SK-N-SH (cell line): ENCODE data around the gene TECPR1. TPM values are rescaled to one million over a fixed set of nuclear protein-coding genes. Genes with fewer than 3 reads are reported as not detected.

Experiments used
- CTCF ChIA-PET: fragments of 300-600, 350-600 bp; formaldehyde crosslinking; extraction: SDS; loops from one replicate; lab custom pipeline; 2021; lab: Yijun Ruan, JAX
- POLR2A ChIA-PET: fragments of 350-600 bp; sonication (Branson Sonifier 250); formaldehyde crosslinking; extraction: SDS; loops from one replicate; lab custom pipeline; 2020; ENCODE audit warnings: antibody characterized with exemption, inconsistent platforms; lab: Yijun Ruan, JAX
- DNase-seq: peaks from one replicate; pipeline ENCODE4 v3.0.0; 2012
- H2AFZ ChIP-seq: fragments of 200-600 bp; sonication (generic); 2 replicates; pipeline ENCODE4 v1.8.1; 2016; ENCODE audit warnings: antibody characterized with exemption, mild to moderate bottlenecking, low read depth
- H3F3A ChIP-seq: fragments of 200-600 bp; sonication (generic); replicated peaks from 2 replicates; pipeline ENCODE3; 2016; ENCODE audit warnings: antibody characterized with exemption, mild to moderate bottlenecking; ENCODE audit not compliant: insufficient read depth
- H3K27ac ChIP-seq, 2 experiments: fragments of 200-500 bp in 1 of 2; fragments of 200-600 bp in 1 of 2; sonication (Bioruptor generic) in 1 of 2; sonication (generic), shearing (Covaris generic) in 1 of 2; 2 replicates each; pipeline versions ENCODE4 v1.5.1 to v1.6.1; 2014 to 2016; ENCODE audit warnings: low read depth in 2 of 2, inconsistent platforms in 1 of 2, low read length in 1 of 2, mild to moderate bottlenecking in 1 of 2, mixed read lengths in 1 of 2
- H3K27me3 ChIP-seq: fragments of 200-600 bp; sonication (generic), shearing (Covaris generic); 2 replicates; pipeline ENCODE4 v1.6.1; 2016; ENCODE audit warnings: mixed run types; ENCODE audit not compliant: insufficient read depth
- H3K36me3 ChIP-seq, 2 experiments: fragments of 200-500 bp in 1 of 2; fragments of 200-600 bp in 1 of 2; sonication (Bioruptor generic) in 1 of 2; sonication (generic) in 1 of 2; replicated peaks in 1 of 2; 2 replicates each; pipeline versions ENCODE3 to v1.5.1; 2014 to 2016; ENCODE audit warnings: low read length in 1 of 2, mild to moderate bottlenecking in 1 of 2; ENCODE audit not compliant: insufficient read depth in 2 of 2, control insufficient read depth in 1 of 2
- H3K4me1 ChIP-seq, 2 experiments: fragments of 200-500 bp in 1 of 2; fragments of 200-600 bp in 1 of 2; sonication (Bioruptor generic) in 1 of 2; sonication (generic), shearing (Covaris generic) in 1 of 2; 2 replicates each; pipeline versions ENCODE4 v1.5.1 to v1.6.1; 2014 to 2016; ENCODE audit warnings: low read depth in 1 of 2, low read length in 1 of 2, mixed run types in 1 of 2; ENCODE audit not compliant: insufficient read depth in 2 of 2, control insufficient read depth in 1 of 2
- H3K4me2 ChIP-seq: fragments of 200-600 bp; sonication (generic), shearing (Covaris generic); 2 replicates; pipeline ENCODE4 v1.6.1; 2017; ENCODE audit warnings: mixed run types
- H3K4me3 ChIP-seq, 2 experiments: fragments of 200-500 bp in 1 of 2; fragments of 200-600 bp in 1 of 2; sonication (Bioruptor generic) in 1 of 2; sonication (generic), shearing (Covaris generic) in 1 of 2; 2 replicates each; pipeline versions ENCODE4 v1.5.1 to v1.8.1; 2014 to 2016; ENCODE audit warnings: low read depth in 2 of 2, inconsistent platforms in 1 of 2, low read length in 1 of 2, mild to moderate bottlenecking in 1 of 2, mixed read lengths in 1 of 2, moderate library complexity in 1 of 2
- H3K79me2 ChIP-seq: fragments of 200-600 bp; sonication (generic); 2 replicates; pipeline ENCODE4 v1.8.1; 2017; ENCODE audit warnings: mild to moderate bottlenecking; ENCODE audit not compliant: insufficient read depth
- H3K9ac ChIP-seq: fragments of 200-600 bp; sonication (generic); 2 replicates; pipeline ENCODE4 v1.6.1; 2017; ENCODE audit warnings: mixed run types
- H3K9me2 ChIP-seq: fragments of 200-600 bp; sonication (generic); 2 replicates; pipeline ENCODE4 v1.6.1; 2017; ENCODE audit warnings: mixed run types
- H3K9me3 ChIP-seq: fragments of 200-600 bp; sonication (generic); 2 replicates; pipeline ENCODE4 v1.6.1; 2017; ENCODE audit warnings: mixed run types, mild to moderate bottlenecking, moderate library complexity
- H4K20me1 ChIP-seq: fragments of 200-600 bp; sonication (generic); 2 replicates; pipeline ENCODE4 v1.6.1; 2017; ENCODE audit warnings: mild to moderate bottlenecking, mixed run types; ENCODE audit not compliant: insufficient read depth
- CHD2 ChIP-seq: fragments of 150-350 bp; IDR thresholded peaks from 2 replicates; pipeline ENCODE4 v1.6.1; 2018; ENCODE audit warnings: low read length; ENCODE audit not compliant: partially characterized antibody
- EP300 ChIP-seq, 2 experiments: IDR thresholded peaks; 2 replicates each; pipeline versions ENCODE4 v1.4.0 to v1.6.1; 2012; ENCODE audit warnings: borderline replicate concordance in 1 of 2, low read depth in 1 of 2, low read length in 1 of 2
- EZH2phosphoT487 ChIP-seq: fragments of 200-600 bp; sonication (generic); IDR thresholded peaks from 2 replicates; pipeline ENCODE4 v1.6.1; 2017; ENCODE audit warnings: low read depth, mixed run types, mild to moderate bottlenecking, antibody characterized with exemption, moderate library complexity, borderline replicate concordance
- FOXM1 ChIP-seq: IDR thresholded peaks from 2 replicates; pipeline ENCODE4 v1.4.0; 2012; ENCODE audit warnings: low read depth, mild to moderate bottlenecking
- GABPA ChIP-seq: IDR thresholded peaks from 2 replicates; pipeline ENCODE4 v1.4.0; 2012; ENCODE audit warnings: low read depth, mild to moderate bottlenecking
- GATA2 ChIP-seq: sonication (generic); formaldehyde crosslinking; IDR thresholded peaks from 2 replicates; pipeline ENCODE4 v1.5.0; 2020; ENCODE audit warnings: mild to moderate bottlenecking, missing genetic modification reagents
- MEF2A ChIP-seq: IDR thresholded peaks from 2 replicates; pipeline ENCODE4 v1.4.0; 2012; ENCODE audit warnings: low read depth, borderline replicate concordance
- MXI1 ChIP-seq: IDR thresholded peaks from 2 replicates; pipeline ENCODE4 v1.6.1; 2012; ENCODE audit warnings: mild to moderate bottlenecking, low read depth, low read length, improper control_type of control experiment
- NRF1 ChIP-seq: IDR thresholded peaks from 2 replicates; pipeline ENCODE4 v1.6.1; 2012; ENCODE audit warnings: low read depth, mild to moderate bottlenecking, low read length
- POLR2AphosphoS5 ChIP-seq: IDR thresholded peaks from 2 replicates; pipeline ENCODE4 v1.6.1; 2012; ENCODE audit warnings: low read depth, low read length
- RAD21 ChIP-seq: IDR thresholded peaks from 2 replicates; pipeline ENCODE4 v1.6.1; 2012; ENCODE audit warnings: mild to moderate bottlenecking, low read length
- RCOR1 ChIP-seq: fragments of 150-350 bp; IDR thresholded peaks from 2 replicates; pipeline ENCODE4 v1.6.1; 2017; ENCODE audit warnings: antibody characterized with exemption, low read length
- RFX5 ChIP-seq: IDR thresholded peaks from 2 replicates; pipeline ENCODE4 v1.6.1; 2012; ENCODE audit warnings: mild to moderate bottlenecking, improper control_type of control experiment, low read length
- SMC3 ChIP-seq: IDR thresholded peaks from 2 replicates; pipeline ENCODE4 v1.6.1; 2012; ENCODE audit warnings: low read depth, low read length, improper control_type of control experiment
- WGBS: methylation state at CpG from one replicate; pipeline ENCODE4 v1.1.6; 2017; ENCODE audit warnings: low lambda C conversion rate; 5-methylcytosine and 5-hydroxymethylcytosine counted together
- polyA plus RNA-seq, 3 experiments: library from polyadenylated mRNA; depleted of rRNA; stranded (reverse); fragments of >200 nt; gene quantifications; 2 replicates each; pipeline ENCODE4 v1.2.3, GENCODE V29; 2012
- TF ChIP-seq, protein P1 (sequence below): IDR thresholded peaks from 2 replicates; pipeline ENCODE4; 2012
- TF ChIP-seq, protein P2 (sequence below): fragments of 150-350 bp; IDR thresholded peaks from 2 replicates; pipeline ENCODE4 v1.6.1; 2017; ENCODE audit warnings: antibody characterized with exemption, low read length, low read depth, borderline replicate concordance
- TF ChIP-seq, protein P3 (sequence below): IDR thresholded peaks from 2 replicates; pipeline ENCODE4 v1.4.0; 2012; ENCODE audit warnings: low read depth, borderline replicate concordance
- TF ChIP-seq, protein P4 (sequence below): fragments of 150-350 bp; IDR thresholded peaks from 2 replicates; pipeline ENCODE4 v1.6.1; 2016; ENCODE audit warnings: mild to moderate bottlenecking, low read depth, low read length

Gene TECPR1
- polyA plus RNA-seq, 1 of the 3 experiments (the other 2 are of a cell fraction): 6.8 TPM

DNA sequence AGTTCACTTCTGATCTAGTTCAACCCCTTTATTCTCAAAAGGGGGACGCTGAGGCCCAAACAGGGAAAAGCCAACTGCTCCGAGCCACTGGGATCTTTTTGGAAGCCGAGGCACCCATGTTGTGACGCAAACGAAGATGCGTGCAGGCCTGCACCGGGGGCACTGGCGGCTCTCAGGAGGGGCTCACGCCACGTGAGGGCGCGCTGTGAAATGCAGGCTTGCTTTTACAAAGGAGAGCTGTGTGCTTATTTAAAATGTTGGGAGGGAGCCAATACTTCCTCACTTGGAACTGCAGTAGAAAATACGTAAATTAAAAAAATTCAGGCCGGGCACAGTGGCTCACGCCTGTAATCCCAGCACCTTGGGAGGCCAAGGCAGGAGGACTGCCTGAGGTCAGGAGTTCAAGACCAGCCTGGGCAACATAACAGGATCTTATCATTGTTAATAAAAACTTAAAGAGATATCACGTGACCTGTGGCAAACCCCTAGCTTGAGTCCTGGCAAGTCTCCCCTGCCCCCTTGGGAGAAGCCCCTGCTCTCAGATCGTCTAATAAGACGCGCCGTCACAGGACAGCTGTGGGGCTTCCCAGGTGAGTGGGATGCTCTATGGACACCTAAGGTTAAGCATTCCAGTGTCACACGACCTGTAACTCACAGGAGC is 45.7 kb upstream of the TECPR1 start:
- H3K27me3 ChIP-seq: no peaks in the 10 kb centered on the region
- no peak overlapping the region for H3K4me3 ChIP-seq
- no peak overlapping the region for H3K27ac ChIP-seq
- peaks cover 11 to 18% of the 10 kb centered on the region in 2 experiments for H3K36me3 ChIP-seq
- no peak overlapping the region for H3K9ac ChIP-seq
- no peak overlapping the region for H2AFZ ChIP-seq
- TF ChIP-seq, protein P1, sequence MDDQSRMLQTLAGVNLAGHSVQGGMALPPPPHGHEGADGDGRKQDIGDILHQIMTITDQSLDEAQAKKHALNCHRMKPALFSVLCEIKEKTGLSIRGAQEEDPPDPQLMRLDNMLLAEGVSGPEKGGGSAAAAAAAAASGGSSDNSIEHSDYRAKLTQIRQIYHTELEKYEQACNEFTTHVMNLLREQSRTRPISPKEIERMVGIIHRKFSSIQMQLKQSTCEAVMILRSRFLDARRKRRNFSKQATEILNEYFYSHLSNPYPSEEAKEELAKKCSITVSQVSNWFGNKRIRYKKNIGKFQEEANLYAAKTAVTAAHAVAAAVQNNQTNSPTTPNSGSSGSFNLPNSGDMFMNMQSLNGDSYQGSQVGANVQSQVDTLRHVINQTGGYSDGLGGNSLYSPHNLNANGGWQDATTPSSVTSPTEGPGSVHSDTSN: no peak
- no peak for TF ChIP-seq EP300 (IDR thresholded peaks at IDR 0.05; ENCODE audit: borderline replicate concordance in 1 of 2, low read depth in 1 of 2, low read length in 1 of 2)
- CTCF ChIA-PET: interaction anchor here (0.7 to 11.1 kb wide), 5 partner anchors 12 to 537 kb away, joined by 3 to 108 read pairs (median 3); partner anchors contain the start of gene BAIAP2L1
- no peaks in the 10 kb centered on the region for H3K9me3 ChIP-seq
- POLR2A ChIA-PET: no interaction called here
- peaks cover 14% of the 10 kb centered on the region for H3F3A ChIP-seq
- H3K9me2 ChIP-seq: no peaks in the 10 kb centered on the region
- H3K4me2 ChIP-seq: no peak overlapping the region
- 89% methylated on average over 21 of the region's 21 CpGs for WGBS
- H3K79me2 ChIP-seq: peaks cover 24% of the 10 kb centered on the region
- peaks cover 0 to 6% of the 10 kb centered on the region in 2 experiments; a peak in 1 of 4 replicates for H3K4me1 ChIP-seq
- no peak for DNase-seq
- H4K20me1 ChIP-seq: peaks cover 20% of the 10 kb centered on the region

DNA sequence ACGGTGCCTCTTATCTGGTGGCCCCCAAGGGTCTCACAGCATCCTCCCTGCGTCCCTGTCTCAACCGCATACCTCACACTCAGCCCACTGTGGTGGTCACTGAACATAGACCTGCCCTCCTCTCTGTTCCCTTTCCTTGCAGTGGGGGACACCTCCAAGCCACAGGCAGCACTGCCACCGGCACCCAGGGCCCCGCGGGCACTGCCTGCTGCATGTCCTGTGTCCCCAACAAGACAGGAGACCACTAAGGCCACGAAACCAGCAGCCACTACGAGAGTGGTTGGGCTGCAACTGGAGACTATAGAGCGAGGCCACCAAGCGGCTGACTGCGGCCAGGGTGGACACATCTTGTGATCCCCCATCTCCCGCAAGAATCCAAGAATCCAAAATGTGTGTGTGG is 44.8 kb upstream of the TECPR1 start:
- no peaks in the 10 kb centered on the region for H3K9me2 ChIP-seq
- H2AFZ ChIP-seq: no peak overlapping the region
- no peaks in the 10 kb centered on the region for H3K9me3 ChIP-seq
- TF ChIP-seq GATA2 (CRISPR knock-in tag) (no peak), RAD21 (no peak), FOXM1 (no peak), MXI1 (no peak), EZH2phosphoT487 (no peak), POLR2AphosphoS5 (no peak), GABPA (no peak), NRF1 (no peak), RFX5 (no peak), SMC3 (no peak), CHD2 (no peak), MEF2A (no peak), RCOR1 (no peak), EP300 (IDR thresholded peaks at IDR 0.05; ENCODE audit: borderline replicate concordance in 1 of 2, low read depth in 1 of 2, low read length in 1 of 2) (no peak)
- TF ChIP-seq, protein P2, sequence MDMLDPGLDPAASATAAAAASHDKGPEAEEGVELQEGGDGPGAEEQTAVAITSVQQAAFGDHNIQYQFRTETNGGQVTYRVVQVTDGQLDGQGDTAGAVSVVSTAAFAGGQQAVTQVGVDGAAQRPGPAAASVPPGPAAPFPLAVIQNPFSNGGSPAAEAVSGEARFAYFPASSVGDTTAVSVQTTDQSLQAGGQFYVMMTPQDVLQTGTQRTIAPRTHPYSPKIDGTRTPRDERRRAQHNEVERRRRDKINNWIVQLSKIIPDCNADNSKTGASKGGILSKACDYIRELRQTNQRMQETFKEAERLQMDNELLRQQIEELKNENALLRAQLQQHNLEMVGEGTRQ: no peak
- TF ChIP-seq, protein P1: no peak
- TF ChIP-seq, protein P3, sequence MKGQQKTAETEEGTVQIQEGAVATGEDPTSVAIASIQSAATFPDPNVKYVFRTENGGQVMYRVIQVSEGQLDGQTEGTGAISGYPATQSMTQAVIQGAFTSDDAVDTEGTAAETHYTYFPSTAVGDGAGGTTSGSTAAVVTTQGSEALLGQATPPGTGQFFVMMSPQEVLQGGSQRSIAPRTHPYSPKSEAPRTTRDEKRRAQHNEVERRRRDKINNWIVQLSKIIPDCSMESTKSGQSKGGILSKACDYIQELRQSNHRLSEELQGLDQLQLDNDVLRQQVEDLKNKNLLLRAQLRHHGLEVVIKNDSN: no peak
- TF ChIP-seq, protein P4, sequence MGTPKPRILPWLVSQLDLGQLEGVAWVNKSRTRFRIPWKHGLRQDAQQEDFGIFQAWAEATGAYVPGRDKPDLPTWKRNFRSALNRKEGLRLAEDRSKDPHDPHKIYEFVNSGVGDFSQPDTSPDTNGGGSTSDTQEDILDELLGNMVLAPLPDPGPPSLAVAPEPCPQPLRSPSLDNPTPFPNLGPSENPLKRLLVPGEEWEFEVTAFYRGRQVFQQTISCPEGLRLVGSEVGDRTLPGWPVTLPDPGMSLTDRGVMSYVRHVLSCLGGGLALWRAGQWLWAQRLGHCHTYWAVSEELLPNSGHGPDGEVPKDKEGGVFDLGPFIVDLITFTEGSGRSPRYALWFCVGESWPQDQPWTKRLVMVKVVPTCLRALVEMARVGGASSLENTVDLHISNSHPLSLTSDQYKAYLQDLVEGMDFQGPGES: no peak
- ChIA-PET CTCF (interaction anchor here (2.1 to 11.1 kb wide), 2 partner anchors 105 to 124 kb away, joined by 7 to 108 read pairs; partner anchors contain the start of gene BAIAP2L1), POLR2A (no interaction called here)
- H3K4me2 ChIP-seq: no peak overlapping the region
- H3K27me3 ChIP-seq: no peaks in the 10 kb centered on the region
- WGBS: 76% methylated on average over 12 of the region's 12 CpGs
- H3K4me3 ChIP-seq: no peak overlapping the region
- H3K4me1 ChIP-seq: peaks cover 0 to 6% of the 10 kb centered on the region in 2 experiments; a peak in 1 of 4 replicates
- H3K27ac ChIP-seq: no peak overlapping the region
- H4K20me1 ChIP-seq: peaks cover 27% of the 10 kb centered on the region
- H3K79me2 ChIP-seq: peaks cover 33% of the 10 kb centered on the region
- H3K36me3 ChIP-seq: peaks cover 21 to 27% of the 10 kb centered on the region in 2 experiments
- DNase-seq: no peak
- H3K9ac ChIP-seq: no peak overlapping the region
- peaks cover 16% of the 10 kb centered on the region for H3F3A ChIP-seq
